H9 (cell line): ENCODE measurements around the gene RAPGEF3. TPM values are rescaled to one million over a fixed set of nuclear protein-coding genes. Genes with fewer than 3 reads are reported as not detected.

Experiments
- DNase-seq: peaks from one replicate; pipeline ENCODE4 v3.0.0-alpha.2; 2017
- H2AFZ ChIP-seq: one replicate; pipeline ENCODE4 v1.6.1; 2013; ENCODE audit warnings: mild to moderate bottlenecking, low read length, control low read depth, moderate library complexity
- H2AK5ac ChIP-seq: 2 replicates; pipeline ENCODE4 v1.6.1; 2013; ENCODE audit warnings: low read length, control low read depth, mixed read lengths; ENCODE audit not compliant: insufficient read length
- H2BK120ac ChIP-seq: one replicate; pipeline ENCODE4 v1.6.1; 2013; ENCODE audit warnings: low read depth, mild to moderate bottlenecking, low read length, control low read depth, inconsistent platforms; ENCODE audit not compliant: poor library complexity, severe bottlenecking
- H2BK12ac ChIP-seq: 2 replicates; pipeline ENCODE4 v1.6.1; 2013; ENCODE audit warnings: low read length, control low read depth, mixed read lengths, low read depth; ENCODE audit not compliant: insufficient read length
- H2BK15ac ChIP-seq: 2 replicates; pipeline ENCODE4 v1.6.1; 2013; ENCODE audit warnings: low read depth, low read length, control low read depth
- H2BK20ac ChIP-seq: one replicate; pipeline ENCODE4 v1.6.1; 2013; ENCODE audit warnings: low read depth, mild to moderate bottlenecking, low read length, control low read depth, inconsistent platforms; ENCODE audit not compliant: poor library complexity, severe bottlenecking
- H2BK5ac ChIP-seq: 2 replicates; pipeline ENCODE4 v1.6.1; 2013; ENCODE audit warnings: low read length, control low read depth, mixed read lengths; ENCODE audit not compliant: insufficient read length
- H3K14ac ChIP-seq: 2 replicates; pipeline ENCODE4 v1.6.1; 2013; ENCODE audit warnings: low read length, control low read depth; ENCODE audit not compliant: insufficient read depth
- H3K18ac ChIP-seq: 2 replicates; pipeline ENCODE4 v1.6.1; 2013; ENCODE audit warnings: low read depth, mild to moderate bottlenecking, mixed read lengths, low read length, control low read depth; ENCODE audit not compliant: insufficient read length
- H3K23ac ChIP-seq: 2 replicates; pipeline ENCODE4 v1.6.1; 2013; ENCODE audit warnings: low read length, control low read depth, mixed read lengths, low read depth; ENCODE audit not compliant: insufficient read length
- H3K23me2 ChIP-seq: 2 replicates; pipeline ENCODE4 v1.6.1; 2013; ENCODE audit warnings: low read depth, mild to moderate bottlenecking, mixed read lengths, low read length, control low read depth; ENCODE audit not compliant: insufficient read length, poor library complexity, severe bottlenecking
- H3K27ac ChIP-seq: 2 replicates; pipeline ENCODE4 v1.5.1; 2013; ENCODE audit warnings: low read length, control low read depth, mixed read lengths, low read depth; ENCODE audit not compliant: insufficient read length
- H3K27me3 ChIP-seq: 2 replicates; pipeline ENCODE4 v1.6.1; 2013; ENCODE audit warnings: low read length, control low read depth, inconsistent platforms; ENCODE audit not compliant: insufficient read depth
- H3K4ac ChIP-seq: 2 replicates; pipeline ENCODE4 v1.6.1; 2013; ENCODE audit warnings: low read depth, mild to moderate bottlenecking, control low read depth, inconsistent platforms, low read length, moderate library complexity
- H3K4me1 ChIP-seq: 2 replicates; pipeline ENCODE4 v1.6.1; 2013; ENCODE audit warnings: low read length, control low read depth, inconsistent platforms; ENCODE audit not compliant: insufficient read depth
- H3K4me2 ChIP-seq: 2 replicates; pipeline ENCODE4 v1.6.1; 2013; ENCODE audit warnings: low read length, control low read depth, mixed read lengths; ENCODE audit not compliant: insufficient read length, insufficient read depth
- H3K56ac ChIP-seq: 2 replicates; pipeline ENCODE4 v1.6.1; 2013; ENCODE audit warnings: low read depth, mild to moderate bottlenecking, mixed read lengths, low read length, control low read depth; ENCODE audit not compliant: insufficient read length
- H3K79me1 ChIP-seq: 2 replicates; pipeline ENCODE4 v1.6.1; 2013; ENCODE audit warnings: low read depth, mild to moderate bottlenecking, moderate library complexity, low read length, control low read depth, inconsistent platforms; ENCODE audit not compliant: insufficient read depth, poor library complexity, severe bottlenecking
- H3K79me2 ChIP-seq: 2 replicates; pipeline ENCODE4 v1.6.1; 2013; ENCODE audit warnings: low read length, control low read depth, inconsistent platforms; ENCODE audit not compliant: insufficient read depth
- H3K9ac ChIP-seq: 2 replicates; pipeline ENCODE4 v1.6.1; 2013; ENCODE audit warnings: low read length, control low read depth, mixed read lengths; ENCODE audit not compliant: insufficient read length; ENCODE audit errors: extremely low read depth
- H3K9me3 ChIP-seq: one replicate; pipeline ENCODE4 v1.6.1; 2013; ENCODE audit warnings: low read depth, low read length, inconsistent platforms; ENCODE audit not compliant: control insufficient read depth
- H3T11ph ChIP-seq: one replicate; pipeline ENCODE4 v1.6.1; 2013; ENCODE audit warnings: mild to moderate bottlenecking, low read length, control low read depth, inconsistent platforms
- H4K20me1 ChIP-seq: one replicate; pipeline ENCODE4 v1.6.1; 2013; ENCODE audit not compliant: control insufficient read depth, insufficient read length, insufficient read depth
- H4K5ac ChIP-seq: 2 replicates; pipeline ENCODE4 v1.6.1; 2013; ENCODE audit warnings: low read depth, mild to moderate bottlenecking, mixed read lengths, low read length, control low read depth; ENCODE audit not compliant: insufficient read length
- H4K8ac ChIP-seq: replicated peaks from 2 replicates; pipeline ENCODE4 v1.6.1; 2013; ENCODE audit warnings: low read length, control low read depth, mixed read lengths, low read depth; ENCODE audit not compliant: insufficient read length
- H4K91ac ChIP-seq: 2 replicates; pipeline ENCODE4 v1.6.1; 2013; ENCODE audit warnings: low read depth, mild to moderate bottlenecking, moderate library complexity, mixed read lengths, low read length, control low read depth; ENCODE audit not compliant: insufficient read length
- H3K27ac Mint-ChIP-seq, 3 experiments: 2 replicates in 2 of 3; 3 replicates in 1 of 3; pipeline ENCODE4 v1.8.0; 2020 to 2021; ENCODE audit warnings: mixed read lengths in 3 of 3, mild to moderate bottlenecking in 1 of 3, moderate library complexity in 1 of 3
- H3K27me3 Mint-ChIP-seq: 2 replicates; pipeline ENCODE4 v1.8.0; 2021; ENCODE audit warnings: low read depth, mild to moderate bottlenecking, moderate library complexity, mixed read lengths
- H3K36me3 Mint-ChIP-seq, 3 experiments: 2 replicates in 2 of 3; 3 replicates in 1 of 3; pipeline ENCODE4 v1.8.0; 2020 to 2021; ENCODE audit warnings: low read depth in 3 of 3, mixed read lengths in 3 of 3; ENCODE audit not compliant: insufficient read depth in 1 of 3
- H3K4me1 Mint-ChIP-seq, 2 experiments: 2 replicates each; pipeline ENCODE4 v1.8.0; 2020; ENCODE audit warnings: mixed read lengths in 2 of 2
- H3K4me3 Mint-ChIP-seq, 2 experiments: 2 replicates in 1 of 2; 3 replicates in 1 of 2; pipeline ENCODE4 v1.8.0; 2020 to 2021; ENCODE audit warnings: mild to moderate bottlenecking in 2 of 2, mixed read lengths in 2 of 2, moderate library complexity in 1 of 2
- H3K9me3 Mint-ChIP-seq, 2 experiments: 2 replicates in 1 of 2; 3 replicates in 1 of 2; pipeline ENCODE4 v1.8.0; 2020; ENCODE audit warnings: mild to moderate bottlenecking in 2 of 2, mixed read lengths in 2 of 2, moderate library complexity in 1 of 2
- WGBS: extraction: QIAGEN DNeasy Blood & Tissue Kit; methylation state at CpG from one replicate; pipeline ENCODE4 v1.1.7; 2013; ENCODE audit warnings: missing lambda C conversion rate, low lambda C conversion rate, mixed read lengths; ENCODE audit not compliant: insufficient read length; ENCODE audit errors: extremely low coverage; 5-methylcytosine and 5-hydroxymethylcytosine counted together
- total RNA-seq: library from RNA; stranded (reverse); gene quantifications from 2 replicates; pipeline ENCODE4 v1.2.1, GENCODE V29; 2021
- TF ChIP-seq, protein P1 (sequence below): fragments of 200-600 bp; sonication (generic); conservative IDR thresholded peaks from 3 replicates; pipeline ENCODE4 v1.8.0; 2021; ENCODE audit warnings: antibody characterized with exemption, mild to moderate bottlenecking

The RAPGEF3 gene
- total RNA-seq, 1 experiment from 2014 or later, result 7.4 TPM

DNA sequence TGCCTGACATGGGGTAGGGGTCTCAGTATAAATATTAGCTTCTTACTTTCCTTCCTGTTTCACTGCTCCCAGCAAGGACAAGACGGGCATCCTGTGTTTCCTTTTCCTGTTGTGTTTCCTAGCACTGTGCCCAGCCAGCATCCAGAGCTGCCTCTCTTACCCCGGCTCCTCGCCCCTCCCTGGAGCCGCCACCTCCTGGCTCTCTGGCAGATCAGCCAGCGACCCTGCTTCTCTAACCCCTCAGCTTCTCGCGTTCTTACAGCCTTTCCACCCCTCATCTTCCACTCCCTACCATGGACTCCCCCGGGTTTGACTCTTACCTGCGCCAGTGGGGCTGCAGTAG is 43.2 kb upstream of the RAPGEF3 start:
- Histone ChIP-seq H2BK20ac (no peak overlapping the region), H3K23me2 (no peaks in the 10 kb centered on the region), H3K4me2 (no peak overlapping the region), H2BK120ac (no peak overlapping the region), H3T11ph (no peak overlapping the region), H3K56ac (no peak overlapping the region), H3K79me1 (no peaks in the 10 kb centered on the region), H3K18ac (no peak overlapping the region), H2AK5ac (no peak overlapping the region), H3K14ac (no peak overlapping the region), H4K20me1 (peaks cover 2% of the 10 kb centered on the region), H4K8ac (no peak overlapping the region), H2AFZ (no peak overlapping the region), H3K79me2 (peaks cover 1% of the 10 kb centered on the region; the same call in 1 of the 2 replicates), H4K91ac (no peak overlapping the region), H3K9ac (no peak overlapping the region), H3K4me1 (peaks cover 2% of the 10 kb centered on the region; the same call in 1 of the 2 replicates), H2BK15ac (no peak overlapping the region), H2BK12ac (no peak overlapping the region), H3K4ac (no peak overlapping the region), H3K9me3 (no peaks in the 10 kb centered on the region), H2BK5ac (no peak overlapping the region), H3K27me3 (no peaks in the 10 kb centered on the region), H3K23ac (no peak overlapping the region), H4K5ac (no peak overlapping the region), H3K27ac (no peak overlapping the region)
- H3K27me3 Mint-ChIP-seq, result no peaks in the 10 kb centered on the region; the same call in 1 of the 2 replicates
- H3K9me3 Mint-ChIP-seq, result no peaks in the 10 kb centered on the region; a peak in 1 of 5 replicates
- H3K27ac Mint-ChIP-seq, result peak overlapping the region in 2 of 3 experiments; percentile 27 to 53; a peak in 3 of 7 replicates
- no CpG with 5 or more reads among the region's 9 CpGs for WGBS
- peaks cover 6 to 28% (median 24%) of the 10 kb centered on the region in 3 experiments; a peak in 6 of 7 replicates for H3K36me3 Mint-ChIP-seq
- peaks cover 34 to 53% of the 10 kb centered on the region in 2 experiments for H3K4me1 Mint-ChIP-seq
- DNase-seq, result no peak
- H3K4me3 Mint-ChIP-seq, result no peak overlapping the region; a peak in 1 of 5 replicates
- TF ChIP-seq, protein P1, sequence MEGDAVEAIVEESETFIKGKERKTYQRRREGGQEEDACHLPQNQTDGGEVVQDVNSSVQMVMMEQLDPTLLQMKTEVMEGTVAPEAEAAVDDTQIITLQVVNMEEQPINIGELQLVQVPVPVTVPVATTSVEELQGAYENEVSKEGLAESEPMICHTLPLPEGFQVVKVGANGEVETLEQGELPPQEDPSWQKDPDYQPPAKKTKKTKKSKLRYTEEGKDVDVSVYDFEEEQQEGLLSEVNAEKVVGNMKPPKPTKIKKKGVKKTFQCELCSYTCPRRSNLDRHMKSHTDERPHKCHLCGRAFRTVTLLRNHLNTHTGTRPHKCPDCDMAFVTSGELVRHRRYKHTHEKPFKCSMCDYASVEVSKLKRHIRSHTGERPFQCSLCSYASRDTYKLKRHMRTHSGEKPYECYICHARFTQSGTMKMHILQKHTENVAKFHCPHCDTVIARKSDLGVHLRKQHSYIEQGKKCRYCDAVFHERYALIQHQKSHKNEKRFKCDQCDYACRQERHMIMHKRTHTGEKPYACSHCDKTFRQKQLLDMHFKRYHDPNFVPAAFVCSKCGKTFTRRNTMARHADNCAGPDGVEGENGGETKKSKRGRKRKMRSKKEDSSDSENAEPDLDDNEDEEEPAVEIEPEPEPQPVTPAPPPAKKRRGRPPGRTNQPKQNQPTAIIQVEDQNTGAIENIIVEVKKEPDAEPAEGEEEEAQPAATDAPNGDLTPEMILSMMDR, result no peak
